Measurements from ENCODE around the gene PCGF1. TPM values are rescaled to one million over a fixed set of nuclear protein-coding genes. Genes with fewer than 3 reads are reported as not detected.

Gene PCGF1
- total RNA-seq, 2 donors from 2014 or later = 13.6 to 14.7 TPM

DNA sequence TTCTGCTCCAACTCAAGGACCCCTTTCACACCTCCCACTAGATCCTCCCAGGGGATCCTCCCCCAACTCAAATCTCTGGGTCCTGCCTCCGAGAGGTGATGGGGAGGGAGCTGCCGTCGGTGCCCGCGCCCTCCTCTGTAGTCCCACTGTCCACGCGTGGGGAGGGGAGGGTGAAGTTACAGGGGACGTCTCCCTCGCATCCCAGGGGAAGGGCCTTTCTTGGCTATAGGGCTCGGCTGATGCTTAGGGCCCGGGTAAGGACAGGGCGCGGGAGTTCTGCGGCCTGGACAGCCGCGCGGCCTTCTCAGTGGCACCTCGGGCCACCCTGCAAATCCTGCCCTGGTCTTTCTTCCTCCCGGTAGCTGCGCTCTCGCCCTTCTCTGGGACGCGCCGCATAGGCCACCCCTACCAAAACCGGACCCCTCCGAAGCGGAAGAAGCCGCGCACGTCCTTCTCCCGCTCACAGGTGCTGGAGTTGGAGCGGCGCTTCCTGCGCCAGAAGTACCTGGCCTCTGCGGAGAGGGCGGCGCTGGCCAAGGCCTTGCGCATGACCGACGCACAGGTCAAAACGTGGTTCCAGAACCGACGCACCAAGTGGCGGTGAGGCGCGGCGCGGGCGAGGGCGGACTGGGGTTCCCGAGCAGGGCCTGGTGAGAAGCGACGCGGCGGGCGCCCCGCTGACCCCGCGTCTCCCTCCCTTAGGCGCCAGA is 7.9 kb upstream of the PCGF1 start:
- H3K36me3 ChIP-seq = no peaks in the 10 kb centered on the region
- peak overlapping the region in 1 of 2 donors; percentile 15 for H3K4me3 ChIP-seq
- no peak overlapping the region for H3K27ac ChIP-seq
- H3K4me1 ChIP-seq (replicated peaks) = peaks cover 11% of the 10 kb centered on the region
- 5% methylated on average over 49 of the region's 60 CpGs for WGBS
- H3K27me3 ChIP-seq (replicated peaks; ENCODE audit: insufficient read depth) = peaks cover 47% of the 10 kb centered on the region
- no peaks in the 10 kb centered on the region for H3K9me3 ChIP-seq
- no peak for TF ChIP-seq POLR2AphosphoS5 (IDR thresholded peaks at IDR 0.05)
- TF ChIP-seq POLR2A (IDR thresholded peaks at IDR 0.05) = no peak
- no peak for TF ChIP-seq CTCF (IDR thresholded peaks at IDR 0.05)
- DNase-seq (ENCODE audit: low spot score) = no peak
- intact Hi-C loops (cut with DNase I) = no loop called here

- no peak within 1 kb of the TSS for H3K4me3 ChIP-seq
- H3K27ac ChIP-seq = no peak within 1 kb of the TSS
- WGBS = 4% methylated on average over 42 of the region's 82 CpGs
- H3K9me3 ChIP-seq = no peaks in the 10 kb centered on the region
- H3K4me1 ChIP-seq (replicated peaks) = peaks cover 11% of the 10 kb centered on the region
- H3K36me3 ChIP-seq = no peaks in the 10 kb centered on the region
- H3K27me3 ChIP-seq (replicated peaks; ENCODE audit: insufficient read depth) = peaks cover 44% of the 10 kb centered on the region
- no peak for DNase-seq (ENCODE audit: low spot score)
- no peak for TF ChIP-seq CTCF (IDR thresholded peaks at IDR 0.05)
- no peak for TF ChIP-seq POLR2AphosphoS5 (IDR thresholded peaks at IDR 0.05)
- TF ChIP-seq POLR2A (IDR thresholded peaks at IDR 0.05) = no peak
- intact Hi-C loops (cut with DNase I) = no loop called here
Observed at GRCh38 chr2:74514368-74515270, 7.1 kb upstream of the PCGF1 start, which contains the start of gene TLX2. TLX2 (plus strand) TSS chr2:74514450; CDS start chr2:74514807, 357 bp downstream.

DNA sequence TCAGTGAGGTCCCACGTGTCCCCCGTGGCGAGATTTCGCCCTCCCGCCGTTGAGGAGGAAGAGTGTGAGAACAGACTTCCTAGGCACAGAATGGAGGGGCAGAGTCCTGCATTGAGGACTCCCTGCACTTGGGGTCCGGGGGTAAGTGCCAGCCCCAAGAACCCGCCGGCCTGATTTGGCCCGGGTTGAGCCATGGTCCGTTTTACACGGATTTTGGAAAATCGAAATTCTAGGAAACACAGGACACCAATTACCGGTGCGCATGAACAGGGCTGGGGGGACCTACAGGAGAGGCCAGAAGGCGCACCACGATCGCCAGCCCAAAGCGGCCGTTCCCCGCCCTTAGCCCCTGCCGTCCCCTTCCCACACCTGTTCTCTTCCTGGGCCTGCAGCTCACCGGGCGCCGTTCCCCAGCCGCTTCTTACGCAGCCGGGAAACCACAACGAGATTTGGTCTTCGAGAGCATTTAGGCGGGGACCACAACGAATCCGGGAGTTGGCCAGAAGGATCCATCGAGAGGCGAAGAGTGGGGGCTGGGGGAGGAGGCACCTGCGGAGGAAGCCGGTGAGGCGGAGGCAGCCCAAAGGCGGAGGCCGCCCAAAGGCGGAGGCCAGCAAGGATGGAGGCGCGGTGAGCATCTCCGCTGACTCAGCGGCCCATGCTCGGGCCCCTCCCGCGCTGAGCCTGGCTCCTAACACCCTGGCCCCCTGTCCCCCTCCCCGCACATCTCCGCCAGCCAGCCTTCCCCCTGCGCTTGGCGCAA is 6.3 kb upstream of the PCGF1 start:
- intact Hi-C loops (cut with DNase I) = no loop called here
- TF ChIP-seq POLR2AphosphoS5 (IDR thresholded peaks at IDR 0.05) (peak; percentile 5), CTCF (IDR thresholded peaks at IDR 0.05) (no peak)
- Histone ChIP-seq H3K27ac (no peak overlapping the region), H3K4me3 (no peak overlapping the region), H3K27me3 (replicated peaks; ENCODE audit: insufficient read depth) (peaks cover 41% of the 10 kb centered on the region), H3K4me1 (replicated peaks) (peaks cover 11% of the 10 kb centered on the region), H3K36me3 (no peaks in the 10 kb centered on the region), H3K9me3 (no peaks in the 10 kb centered on the region)
- 5% methylated on average over 52 of the region's 52 CpGs for WGBS
- no peak for DNase-seq (ENCODE audit: low spot score)

DNA sequence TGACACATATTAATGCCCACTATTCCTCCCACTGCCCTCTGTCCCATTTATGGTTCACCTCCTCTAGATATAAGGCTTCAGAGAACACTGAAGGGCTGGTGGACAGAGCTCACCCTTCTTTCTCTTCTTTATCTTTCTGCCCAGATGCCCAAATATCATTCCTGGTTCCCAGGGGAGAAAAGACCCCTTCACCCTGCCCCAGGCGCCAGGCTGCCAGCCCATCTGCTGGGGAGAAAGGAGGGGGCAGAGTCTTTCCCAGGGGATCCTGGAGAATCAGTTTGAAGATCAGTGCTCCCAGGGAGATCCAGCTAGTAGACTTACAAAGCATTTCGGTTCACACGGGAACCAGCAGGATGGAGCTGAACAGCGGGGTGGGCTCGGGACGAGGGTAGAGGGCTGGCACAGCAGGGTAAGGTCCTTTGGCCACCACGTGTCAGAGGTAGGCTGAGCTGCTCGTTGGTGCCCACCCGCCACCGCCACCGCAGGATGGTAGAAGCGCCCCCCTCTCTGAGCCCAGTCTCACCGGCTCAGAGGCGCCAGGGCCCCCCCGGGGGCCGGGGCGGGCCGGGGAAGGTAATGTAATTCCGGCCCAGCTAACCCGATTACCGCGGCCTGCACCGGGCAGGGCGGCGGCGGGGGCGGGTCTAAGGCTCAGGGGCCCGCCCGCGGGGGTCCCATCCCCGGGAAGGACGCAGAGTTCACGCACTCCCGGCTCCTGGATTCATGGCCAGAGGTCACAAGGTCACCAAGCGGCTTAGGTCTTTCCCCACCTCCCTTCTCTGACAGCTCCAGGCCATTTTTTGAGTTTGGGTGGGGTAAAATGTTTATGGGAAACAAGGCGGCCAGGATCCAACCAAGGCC is 5.5 kb upstream of the PCGF1 start:
- H3K27me3 ChIP-seq (replicated peaks; ENCODE audit: insufficient read depth) = peaks cover 41% of the 10 kb centered on the region
- 7% methylated on average over 36 of the region's 36 CpGs for WGBS
- no peaks in the 10 kb centered on the region for H3K9me3 ChIP-seq
- no peak for DNase-seq (ENCODE audit: low spot score)
- H3K36me3 ChIP-seq = no peaks in the 10 kb centered on the region
- no peak overlapping the region for H3K4me3 ChIP-seq
- TF ChIP-seq CTCF (IDR thresholded peaks at IDR 0.05) = no peak
- no peak for TF ChIP-seq POLR2A (IDR thresholded peaks at IDR 0.05)
- TF ChIP-seq POLR2AphosphoS5 (IDR thresholded peaks at IDR 0.05) = no peak
- H3K27ac ChIP-seq = no peak overlapping the region
- peaks cover 11% of the 10 kb centered on the region for H3K4me1 ChIP-seq (replicated peaks)
- intact Hi-C loops (cut with DNase I) = no loop called here
